Activated naive CD4-positive, alpha-beta T cell treated with anti-CD3 and anti-CD28 coated beads, Interleukin-2, amount 50 U/mL, for 24 hours (primary cell): ENCODE data around the gene HRAS.

Source experiments
- H3K27ac Mint-ChIP-seq: one replicate; pipeline ENCODE4 v1.8.0; 2021; ENCODE audit warnings: mild to moderate bottlenecking, mixed read lengths
- H3K27me3 Mint-ChIP-seq: one replicate; pipeline ENCODE4 v1.8.0; 2021; ENCODE audit warnings: mixed read lengths
- H3K36me3 Mint-ChIP-seq: one replicate; pipeline ENCODE4 v1.8.0; 2021; ENCODE audit warnings: mixed read lengths
- H3K4me1 Mint-ChIP-seq: one replicate; pipeline ENCODE4 v1.8.0; 2021; ENCODE audit warnings: mixed read lengths
- H3K4me3 Mint-ChIP-seq: one replicate; pipeline ENCODE4 v1.8.0; 2021; ENCODE audit warnings: mild to moderate bottlenecking, mixed read lengths
- H3K9me3 Mint-ChIP-seq: one replicate; pipeline ENCODE4 v1.8.0; 2021; ENCODE audit warnings: mixed read lengths

HRAS gene

DNA sequence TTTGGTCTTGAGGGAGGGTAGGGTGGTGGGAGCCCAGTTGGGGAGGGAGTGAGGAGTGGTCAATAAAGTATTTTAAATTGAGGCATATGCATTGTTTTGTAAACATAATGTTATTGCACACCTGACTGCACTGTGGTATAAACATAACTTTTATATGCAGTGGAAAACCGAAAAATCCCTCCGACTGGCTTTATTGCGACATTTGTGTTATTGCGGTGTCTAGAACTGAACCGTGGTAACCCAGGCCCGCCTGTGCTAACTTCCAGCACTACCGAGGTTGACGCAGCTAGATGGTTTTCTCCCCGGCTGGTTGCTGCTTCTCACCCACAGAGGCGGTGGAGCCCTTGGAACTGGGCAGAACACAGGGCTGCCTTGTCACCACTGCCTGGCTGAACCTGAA lies 20.8 kb downstream of the HRAS start:
- Mint-ChIP-seq H3K4me3 (no peak overlapping the region), H3K36me3 (no peaks in the 10 kb centered on the region), H3K4me1 (peaks cover 4% of the 10 kb centered on the region), H3K27ac (no peak overlapping the region), H3K27me3 (no peaks in the 10 kb centered on the region), H3K9me3 (no peaks in the 10 kb centered on the region)

DNA sequence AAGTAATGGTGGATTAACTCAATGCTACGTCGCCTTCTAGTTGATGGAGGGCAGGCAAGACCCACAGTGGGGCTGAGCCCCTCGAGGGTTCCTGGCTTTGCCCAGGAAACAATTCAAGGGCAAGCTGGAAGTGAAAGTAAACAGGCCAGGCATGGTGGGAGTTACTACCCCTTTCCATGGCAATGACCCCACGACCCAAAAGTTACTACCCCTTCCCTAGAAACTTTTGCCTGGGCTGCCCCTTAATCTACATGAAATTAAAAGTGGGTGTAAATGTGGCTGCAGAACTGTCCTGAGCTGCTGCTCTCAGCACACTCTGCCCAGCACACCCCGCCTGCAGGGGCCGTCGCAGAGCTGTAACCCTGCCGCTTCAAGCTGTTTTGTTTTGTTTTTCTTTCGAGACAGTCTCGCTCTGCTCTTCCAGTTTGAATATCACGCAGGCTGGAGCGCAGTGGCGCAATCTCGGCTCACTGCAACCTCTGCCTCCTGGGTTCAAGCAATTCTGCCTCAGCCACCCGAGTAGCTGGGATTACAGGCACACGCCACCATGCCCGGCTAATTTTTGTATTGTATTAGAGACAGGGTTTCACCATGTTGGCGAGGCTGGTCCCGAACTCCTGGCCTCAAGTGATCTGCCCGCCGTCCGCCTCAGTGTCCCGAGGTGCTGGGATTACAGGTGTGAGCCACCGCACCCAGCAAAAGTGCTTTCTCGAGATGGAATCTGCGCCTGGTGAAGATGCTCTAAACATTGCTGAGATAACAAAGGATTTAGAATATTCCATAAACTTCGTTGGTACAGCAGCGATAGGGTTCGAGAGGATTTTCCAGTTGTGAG lies 22.4 kb downstream of the HRAS start:
- peaks cover 3% of the 10 kb centered on the region for H3K4me1 Mint-ChIP-seq
- H3K4me3 Mint-ChIP-seq: no peak overlapping the region
- H3K27me3 Mint-ChIP-seq: no peaks in the 10 kb centered on the region
- H3K27ac Mint-ChIP-seq: peak overlapping the region; percentile 83
- no peaks in the 10 kb centered on the region for H3K9me3 Mint-ChIP-seq
- H3K36me3 Mint-ChIP-seq: no peaks in the 10 kb centered on the region

DNA sequence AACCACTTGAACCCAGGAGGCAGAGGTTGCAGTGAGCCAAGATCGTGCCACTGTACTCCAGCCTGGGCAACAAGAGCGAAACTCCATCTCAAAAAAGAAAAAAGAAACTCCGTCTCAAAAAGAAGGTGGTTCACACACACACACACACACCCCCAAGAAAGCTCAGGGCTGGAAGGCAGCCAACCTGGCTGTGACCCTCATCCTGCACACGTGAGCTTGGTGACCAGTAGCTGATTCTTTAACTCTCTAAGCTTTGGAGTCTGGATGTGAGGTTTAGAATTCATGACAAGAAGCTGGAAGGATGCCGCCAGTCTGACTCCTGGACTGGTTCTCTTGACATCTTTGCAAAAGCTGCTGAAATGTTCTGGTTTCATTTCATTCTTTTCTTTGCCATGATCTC lies 26.4 kb downstream of the HRAS start:
- Mint-ChIP-seq H3K27ac (no peak overlapping the region), H3K9me3 (no peaks in the 10 kb centered on the region), H3K36me3 (peaks cover 1% of the 10 kb centered on the region), H3K27me3 (no peaks in the 10 kb centered on the region), H3K4me3 (peak overlapping the region; percentile 11), H3K4me1 (peaks cover 20% of the 10 kb centered on the region)

DNA sequence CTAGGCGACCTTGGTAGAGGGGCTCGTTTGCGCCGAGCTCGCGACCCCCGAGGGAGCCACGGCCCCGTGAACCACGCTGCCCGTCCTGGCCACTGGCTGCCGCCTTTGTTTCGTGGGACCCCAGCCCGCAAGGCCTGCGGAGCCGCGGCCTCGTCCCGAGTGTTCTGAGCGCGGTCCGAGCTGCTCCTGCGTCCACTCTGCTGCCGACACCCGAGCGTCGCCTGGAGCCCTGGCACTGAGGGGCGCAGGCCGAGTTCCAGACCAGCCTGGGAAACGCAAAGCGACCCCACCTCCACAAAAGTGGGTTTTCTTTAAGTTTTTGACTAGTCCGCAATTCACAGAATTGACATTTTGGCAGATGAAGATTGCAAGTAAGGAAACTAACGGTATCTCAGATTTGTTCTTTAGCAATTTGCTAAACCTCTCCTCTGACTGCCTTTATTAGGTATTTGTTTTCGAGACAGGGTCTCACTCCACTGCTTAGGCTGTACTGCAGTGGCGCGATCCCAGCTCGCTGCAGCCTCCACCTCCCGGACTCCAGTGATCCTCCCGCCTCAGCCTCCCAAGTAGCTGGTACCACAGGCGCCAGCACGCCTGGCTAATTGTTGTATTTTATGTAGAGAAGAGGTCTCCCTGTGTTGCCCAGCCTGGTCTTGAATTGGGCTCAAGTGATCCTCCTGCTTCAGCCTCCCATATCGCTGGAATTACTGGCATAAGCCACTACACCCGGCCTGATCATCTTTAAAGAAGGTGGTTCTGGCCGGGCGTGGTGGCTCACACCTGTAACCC lies 27.5 kb downstream of the HRAS start:
- no peaks in the 10 kb centered on the region for H3K27me3 Mint-ChIP-seq
- peak overlapping the region; percentile 46 for H3K27ac Mint-ChIP-seq
- peaks cover 1% of the 10 kb centered on the region for H3K36me3 Mint-ChIP-seq
- H3K4me3 Mint-ChIP-seq: peak overlapping the region; percentile 98
- H3K4me1 Mint-ChIP-seq: peaks cover 20% of the 10 kb centered on the region
- H3K9me3 Mint-ChIP-seq: no peaks in the 10 kb centered on the region

DNA sequence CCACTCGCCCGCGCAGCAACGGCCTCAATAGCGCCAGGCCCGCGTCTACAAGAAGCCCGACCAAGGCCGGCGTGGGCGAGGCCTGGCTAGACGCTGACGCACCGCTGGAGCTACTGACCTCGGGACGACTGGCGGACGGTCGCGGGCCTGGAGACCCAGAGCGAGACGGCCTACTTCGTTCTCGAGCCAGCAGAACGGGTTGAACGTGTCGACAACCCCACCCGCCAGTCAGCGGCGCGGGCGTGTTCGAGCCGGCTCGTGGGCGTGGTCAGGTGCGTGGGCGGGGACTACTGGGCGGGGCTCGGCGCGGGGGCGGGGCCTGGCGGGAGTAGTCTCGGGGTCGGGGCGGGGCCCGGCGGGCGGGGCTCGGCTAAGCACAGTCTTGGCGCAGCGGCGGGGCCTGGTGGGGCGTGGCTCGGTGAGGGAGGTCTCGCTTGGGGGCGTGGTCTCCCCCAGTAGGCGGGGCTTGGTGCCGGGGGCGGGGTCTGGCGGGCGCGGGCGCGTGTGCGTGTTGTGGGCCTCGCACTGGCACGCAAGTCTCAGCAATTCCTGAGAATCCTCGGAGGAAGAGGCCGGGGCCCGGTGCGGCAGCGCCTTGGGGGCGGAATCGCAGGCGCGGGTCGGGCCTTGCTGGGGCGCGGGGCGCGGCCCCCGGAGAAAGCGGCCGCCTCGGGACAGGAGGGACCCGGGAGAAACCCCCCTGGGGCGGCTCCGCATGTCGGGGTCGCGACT lies 28.2 kb downstream of the HRAS start, which contains the start of gene RNH1:
Gene RNH1 (minus strand): TSS at position 248 of the 732 bp plus-strand sequence. CDS start 5,080 bp downstream, outside the sequence.
- Mint-ChIP-seq H3K9me3 (no peaks in the 10 kb centered on the region), H3K27me3 (no peaks in the 10 kb centered on the region), H3K36me3 (peaks cover 1% of the 10 kb centered on the region), H3K27ac (peak within 1 kb of the TSS; percentile 100), H3K4me3 (peak within 1 kb of the TSS; percentile 98), H3K4me1 (peaks cover 20% of the 10 kb centered on the region)

DNA sequence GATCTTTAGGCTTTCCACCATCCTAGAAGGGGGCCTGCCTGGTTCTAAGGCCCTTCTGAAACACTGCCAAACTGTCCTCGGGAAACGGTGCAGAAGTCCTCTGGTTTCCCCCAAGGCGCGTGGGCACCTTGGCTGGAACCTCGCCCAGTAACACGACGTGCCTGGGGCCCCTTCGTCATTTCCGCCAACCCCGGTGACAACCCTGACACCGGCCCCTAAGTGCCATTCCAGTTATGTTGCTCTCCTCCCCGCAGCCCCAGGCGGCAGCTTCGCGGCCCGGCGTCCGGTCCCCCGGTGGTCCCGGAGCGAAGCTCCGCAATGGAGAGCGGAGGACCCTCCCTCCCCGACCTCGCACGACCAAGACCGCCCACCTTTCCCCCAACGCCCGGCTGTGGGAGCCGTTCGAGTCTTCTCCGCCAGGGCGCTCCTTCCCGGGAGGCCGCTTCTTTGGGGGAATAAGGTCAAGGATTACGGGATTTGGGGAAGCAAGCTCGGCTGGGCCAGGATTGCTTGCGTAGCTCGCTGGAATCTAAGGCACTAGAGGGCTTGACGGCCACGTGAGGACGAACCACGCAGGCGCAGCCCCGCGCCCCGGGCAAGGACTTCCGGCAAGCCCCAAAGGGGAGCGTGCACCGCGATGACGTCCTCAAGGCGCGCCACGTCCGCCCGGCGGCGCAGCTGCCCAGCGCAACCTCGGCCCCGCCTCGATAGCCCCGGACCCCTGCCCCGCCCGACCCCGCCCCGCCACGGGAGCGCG lies 29.0 kb downstream of the HRAS start:
- H3K4me3 Mint-ChIP-seq: peak overlapping the region; percentile 98
- H3K27ac Mint-ChIP-seq: peak overlapping the region; percentile 100
- no peaks in the 10 kb centered on the region for H3K9me3 Mint-ChIP-seq
- H3K36me3 Mint-ChIP-seq: peaks cover 1% of the 10 kb centered on the region
- H3K4me1 Mint-ChIP-seq: peaks cover 20% of the 10 kb centered on the region
- H3K27me3 Mint-ChIP-seq: no peaks in the 10 kb centered on the region

DNA sequence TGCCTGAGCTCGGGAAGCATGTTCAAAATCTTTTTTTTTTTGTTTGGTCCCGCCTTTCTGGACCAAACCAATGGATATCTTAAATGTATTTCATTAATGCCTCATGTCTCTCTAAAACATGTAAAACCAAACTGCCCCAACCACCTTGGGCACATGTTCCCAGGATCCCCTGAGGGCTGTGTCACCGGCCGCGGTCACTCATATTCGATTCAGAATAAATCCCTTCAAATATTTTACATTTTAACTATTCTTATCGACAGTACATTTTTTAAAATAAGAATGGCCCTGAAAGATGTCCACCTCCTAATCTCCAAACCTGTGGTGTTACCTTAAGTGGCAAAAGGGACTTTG lies 30.4 kb downstream of the HRAS start:
- peak overlapping the region; percentile 98 for H3K4me3 Mint-ChIP-seq
- peak overlapping the region; percentile 30 for H3K27ac Mint-ChIP-seq
- peaks cover 20% of the 10 kb centered on the region for H3K4me1 Mint-ChIP-seq
- no peaks in the 10 kb centered on the region for H3K9me3 Mint-ChIP-seq
- peaks cover 1% of the 10 kb centered on the region for H3K36me3 Mint-ChIP-seq
- no peaks in the 10 kb centered on the region for H3K27me3 Mint-ChIP-seq

DNA sequence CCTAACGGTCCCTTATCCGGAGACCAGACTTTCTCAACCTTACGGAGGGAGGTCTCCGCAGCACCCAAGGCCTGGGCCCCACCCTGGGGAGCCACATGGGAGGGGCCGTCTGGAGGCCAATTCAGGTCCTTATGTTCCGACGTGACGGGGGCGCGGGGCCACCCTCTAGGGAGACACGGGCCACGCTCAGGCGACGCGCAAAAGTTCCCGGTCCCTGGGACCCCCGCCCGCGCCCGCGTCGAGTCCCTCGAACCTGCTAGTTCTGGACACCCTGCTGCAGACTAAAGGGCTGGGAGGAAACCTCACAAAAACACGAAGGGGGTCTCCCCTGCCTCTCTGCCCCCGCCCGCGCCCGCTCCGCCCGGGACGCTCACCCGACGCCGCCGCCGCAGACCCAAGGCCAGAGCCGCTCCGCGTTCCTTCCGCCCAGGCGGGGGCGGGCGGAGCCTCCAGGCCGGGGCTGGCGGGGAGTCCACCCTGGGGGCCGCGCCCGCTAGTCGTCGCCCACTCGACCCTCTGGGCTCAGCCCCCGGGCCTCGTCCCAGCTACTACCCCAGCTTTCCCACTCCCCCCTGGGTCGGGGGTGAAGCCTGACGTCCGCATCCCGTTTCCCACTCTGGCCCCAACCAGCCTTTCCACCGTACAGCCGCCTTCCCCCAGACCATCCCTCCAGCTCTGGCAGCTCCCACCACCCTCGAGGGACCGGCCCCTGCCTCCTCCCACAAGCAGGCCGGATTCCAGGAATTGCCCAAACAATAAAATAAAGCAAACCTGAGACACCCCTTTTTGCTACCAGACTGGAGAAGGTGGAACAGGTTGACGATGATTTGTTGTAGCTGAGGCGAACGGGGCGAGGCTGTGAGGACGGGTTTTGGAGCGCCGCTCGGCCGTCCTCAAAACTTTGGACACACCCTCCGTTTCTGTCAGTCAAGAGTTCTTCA lies 31.1 kb downstream of the HRAS start:
- Mint-ChIP-seq H3K36me3 (peaks cover 1% of the 10 kb centered on the region), H3K27me3 (no peaks in the 10 kb centered on the region), H3K27ac (no peak overlapping the region), H3K9me3 (no peaks in the 10 kb centered on the region), H3K4me3 (peak overlapping the region; percentile 98), H3K4me1 (peaks cover 20% of the 10 kb centered on the region)

DNA sequence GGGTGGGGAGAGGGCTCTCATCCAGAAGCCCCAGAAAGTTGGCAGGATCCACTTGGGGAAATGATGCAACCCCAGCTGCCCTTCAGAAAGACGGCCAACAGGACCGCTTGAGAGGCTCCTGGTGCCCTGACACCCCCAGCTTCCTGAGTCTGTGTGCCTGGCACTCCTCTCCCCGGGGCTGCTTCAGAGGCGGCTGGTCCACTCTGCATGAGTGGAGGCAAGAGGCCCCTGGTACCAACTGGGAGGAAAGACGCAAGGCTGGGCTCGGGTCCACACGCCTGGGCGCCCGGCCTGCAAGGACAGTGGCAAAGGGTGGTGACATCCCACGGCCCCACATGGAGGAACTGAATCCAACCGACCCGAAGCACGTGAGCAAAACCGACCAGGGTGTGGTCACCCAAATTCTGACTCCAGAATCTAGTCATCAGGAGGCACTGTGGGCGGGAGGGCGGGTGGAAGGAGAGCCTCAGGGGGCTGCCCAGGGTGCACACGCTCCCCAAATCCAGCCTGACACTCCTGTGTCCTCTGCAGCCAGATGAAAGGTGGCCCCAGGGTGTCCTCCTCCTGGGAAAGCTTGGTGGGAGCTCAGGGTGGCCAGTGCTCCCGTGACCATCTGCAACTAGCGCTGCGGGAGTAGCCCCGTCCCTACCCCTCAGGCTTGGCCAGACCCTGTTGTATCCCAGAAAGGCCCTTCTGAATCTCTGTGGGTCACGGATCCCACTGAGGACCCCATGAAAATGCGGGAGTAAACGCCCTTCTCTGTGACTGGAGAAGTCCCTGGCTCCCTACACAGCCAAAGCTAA lies 32.0 kb downstream of the HRAS start:
- H3K4me3 Mint-ChIP-seq: peak overlapping the region; percentile 11
- H3K4me1 Mint-ChIP-seq: peaks cover 20% of the 10 kb centered on the region
- no peaks in the 10 kb centered on the region for H3K27me3 Mint-ChIP-seq
- no peaks in the 10 kb centered on the region for H3K9me3 Mint-ChIP-seq
- H3K27ac Mint-ChIP-seq: no peak overlapping the region
- peaks cover 2% of the 10 kb centered on the region for H3K36me3 Mint-ChIP-seq

DNA sequence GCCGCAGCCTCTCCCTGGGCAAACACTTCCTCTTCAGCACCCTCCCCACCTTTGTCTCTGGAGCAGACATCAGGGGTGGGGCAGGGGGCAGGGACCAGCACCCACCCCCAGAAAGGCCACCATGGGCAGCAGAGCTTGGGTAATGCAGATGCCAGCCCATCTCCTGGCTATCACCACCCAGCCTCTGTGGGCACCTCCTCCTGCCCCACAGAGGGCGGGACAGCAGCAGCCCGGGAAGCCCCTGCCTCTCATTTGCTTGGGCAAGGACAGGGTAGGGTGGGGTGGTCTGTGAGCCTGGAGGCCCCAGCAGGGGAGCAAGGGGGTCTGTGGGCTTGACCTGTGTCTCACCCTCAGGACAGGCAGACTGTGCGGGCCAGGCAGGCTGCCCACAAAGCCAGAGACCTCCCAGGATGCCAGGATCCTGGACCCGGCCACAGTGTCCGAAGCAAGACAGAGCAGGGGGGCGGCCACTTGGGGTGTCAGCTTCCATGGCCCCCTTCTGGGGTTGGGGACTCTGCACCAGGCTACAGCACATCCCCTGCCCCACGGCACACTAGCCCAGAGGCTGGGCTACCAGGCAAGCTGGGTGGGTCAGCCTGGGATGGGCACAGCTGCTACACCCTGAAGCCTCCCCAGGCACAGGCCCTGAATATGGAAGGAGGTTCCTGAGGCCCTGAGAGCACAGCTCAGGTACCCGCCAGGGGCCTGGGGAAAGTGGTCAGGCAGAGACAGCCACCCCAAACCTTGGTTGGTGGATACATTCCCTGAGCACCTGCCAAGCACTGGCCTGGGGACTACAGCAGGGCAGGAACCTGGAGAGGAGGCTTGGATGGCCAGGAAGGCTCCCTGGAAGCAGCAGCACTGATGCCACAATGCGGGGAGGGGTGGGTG lies 32.8 kb downstream of the HRAS start:
- no peak overlapping the region for H3K4me3 Mint-ChIP-seq
- peaks cover 15% of the 10 kb centered on the region for H3K4me1 Mint-ChIP-seq
- H3K36me3 Mint-ChIP-seq: peaks cover 5% of the 10 kb centered on the region
- H3K27me3 Mint-ChIP-seq: no peaks in the 10 kb centered on the region
- no peak overlapping the region for H3K27ac Mint-ChIP-seq
- H3K9me3 Mint-ChIP-seq: no peaks in the 10 kb centered on the region

DNA sequence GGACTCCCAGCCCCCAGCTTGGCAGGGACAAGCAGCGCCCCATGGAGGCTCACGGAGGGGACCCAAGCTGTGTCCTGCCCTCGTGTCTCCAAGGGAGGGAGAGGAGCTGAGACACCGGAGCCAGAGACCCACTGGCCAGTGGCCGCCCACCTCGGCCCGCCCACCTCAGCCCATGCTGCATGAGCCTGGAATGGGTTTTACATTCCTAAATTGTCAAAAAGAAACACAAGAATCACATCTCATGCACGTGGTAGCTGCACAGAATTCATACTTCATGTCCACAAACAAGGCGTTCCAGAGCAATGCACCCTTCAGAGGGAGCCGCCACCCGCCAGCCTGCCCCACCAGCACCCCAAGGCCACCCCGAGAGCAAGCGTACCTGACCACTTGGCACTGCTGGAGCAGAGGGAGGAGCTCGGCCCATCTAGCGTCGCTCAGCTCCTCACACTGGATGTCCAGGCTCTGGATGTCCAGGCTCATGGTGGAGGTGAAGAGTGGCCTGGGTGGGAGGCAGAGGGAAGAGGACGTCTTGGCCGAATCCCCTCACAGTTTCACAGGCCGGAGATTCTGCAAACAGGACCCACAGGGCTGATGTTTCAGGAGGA lies 33.6 kb downstream of the HRAS start:
- Mint-ChIP-seq H3K4me1 (peaks cover 15% of the 10 kb centered on the region), H3K4me3 (no peak overlapping the region), H3K27me3 (no peaks in the 10 kb centered on the region), H3K36me3 (peaks cover 10% of the 10 kb centered on the region), H3K9me3 (no peaks in the 10 kb centered on the region), H3K27ac (peak overlapping the region; percentile 41)

DNA sequence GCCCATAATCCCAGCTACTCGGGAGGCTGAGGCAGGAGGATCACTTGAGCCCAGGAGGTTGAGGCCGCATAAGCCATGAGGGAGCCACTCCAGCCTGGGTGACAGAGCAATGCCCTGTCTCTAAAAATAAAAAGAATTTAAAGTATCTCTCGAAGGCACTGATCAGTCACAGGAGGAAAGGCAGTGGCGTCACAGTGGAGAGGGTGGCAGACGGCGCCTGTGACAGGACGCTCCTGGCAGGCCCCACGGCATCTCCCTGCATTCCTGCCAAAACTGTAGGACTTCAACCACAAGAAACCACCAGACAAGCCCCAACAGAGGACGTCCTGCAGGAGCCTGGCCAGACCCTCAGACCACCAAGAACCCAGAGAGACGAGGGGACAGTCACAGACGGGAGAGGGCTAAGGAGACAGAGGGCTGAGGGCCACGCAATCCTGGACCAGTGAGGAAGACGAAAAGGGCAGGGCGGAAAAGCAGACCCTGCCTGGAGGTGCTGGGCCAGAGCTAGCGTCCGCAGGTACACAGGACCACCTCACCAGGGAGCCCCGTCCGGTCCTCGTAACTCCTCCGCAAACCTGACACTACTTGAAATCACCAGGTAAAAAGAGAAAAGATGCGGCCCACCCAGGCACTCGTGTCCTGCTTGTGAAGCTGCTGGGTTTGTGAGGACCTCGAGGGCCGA lies 34.2 kb downstream of the HRAS start:
- no peaks in the 10 kb centered on the region for H3K9me3 Mint-ChIP-seq
- H3K27ac Mint-ChIP-seq: no peak overlapping the region
- H3K36me3 Mint-ChIP-seq: peaks cover 9% of the 10 kb centered on the region
- no peaks in the 10 kb centered on the region for H3K27me3 Mint-ChIP-seq
- H3K4me1 Mint-ChIP-seq: peaks cover 13% of the 10 kb centered on the region
- H3K4me3 Mint-ChIP-seq: no peak overlapping the region
